OCI-LY1 (cell line): ENCODE measurements around the gene KIAA1549.
"Not testable (repeated sequence)": the region's sequence is repeated elsewhere in the genome, so short reads cannot be mapped to it uniquely, and the experiment has no call there.

Source experiments
- H2AFZ ChIP-seq: fragments of 200-600 bp; sonication (generic), shearing (Covaris generic); 2 replicates; pipeline ENCODE4 v1.6.0; 2014; ENCODE audit warnings: antibody characterized with exemption, mild to moderate bottlenecking, low read length
- H3F3A ChIP-seq: fragments of 200-600 bp; sonication (generic), shearing (Covaris generic); 2 replicates; pipeline ENCODE4 v1.6.0; 2014; ENCODE audit warnings: mild to moderate bottlenecking, antibody characterized with exemption, low read length, moderate library complexity; ENCODE audit not compliant: insufficient read depth
- H3K27ac ChIP-seq: fragments of 200-600 bp; sonication (generic); 2 replicates; pipeline ENCODE4 v1.5.1; 2014; ENCODE audit warnings: low read length, mixed run types, mild to moderate bottlenecking, low read depth; ENCODE audit not compliant: poor library complexity, severe bottlenecking
- H3K27me3 ChIP-seq: fragments of 200-600 bp; sonication (generic); 2 replicates; pipeline ENCODE4 v1.6.0; 2014; ENCODE audit warnings: antibody characterized with exemption, mild to moderate bottlenecking, low read length, moderate library complexity; ENCODE audit not compliant: insufficient read depth
- H3K36me3 ChIP-seq: fragments of 200-600 bp; sonication (generic); 2 replicates; pipeline ENCODE4 v1.6.1; 2014; ENCODE audit warnings: mild to moderate bottlenecking, antibody characterized with exemption, low read length, moderate library complexity, mixed read lengths; ENCODE audit not compliant: insufficient read depth
- H3K4me1 ChIP-seq: fragments of 200-600 bp; sonication (generic); 2 replicates; pipeline ENCODE4 v1.5.1; 2014; ENCODE audit warnings: mild to moderate bottlenecking, low read length, moderate library complexity; ENCODE audit not compliant: insufficient read depth, severe bottlenecking
- H3K4me2 ChIP-seq: fragments of 200-600 bp; sonication (generic), shearing (Covaris generic); 2 replicates; pipeline ENCODE4 v1.6.1; 2014; ENCODE audit warnings: low read length
- H3K4me3 ChIP-seq: fragments of 200-600 bp; sonication (generic); 2 replicates; pipeline ENCODE4 v1.5.1; 2014; ENCODE audit warnings: low read length, low read depth, mild to moderate bottlenecking, mixed read lengths; ENCODE audit not compliant: poor library complexity, severe bottlenecking
- H3K79me2 ChIP-seq: fragments of 200-600 bp; shearing (Covaris generic); 2 replicates; pipeline ENCODE4 v1.6.1; 2016; ENCODE audit warnings: mixed run types, low read length, mixed read lengths; ENCODE audit not compliant: insufficient read depth
- H3K9ac ChIP-seq: fragments of 200-600 bp; sonication (generic), shearing (Covaris generic); 2 replicates; pipeline ENCODE4 v1.6.1; 2014; ENCODE audit warnings: mild to moderate bottlenecking, low read length, mixed read lengths
- H3K9me2 ChIP-seq: fragments of 200-600 bp; sonication (generic), shearing (Covaris generic); 2 replicates; pipeline ENCODE4 v1.6.1; 2014; ENCODE audit warnings: low read depth, mild to moderate bottlenecking, low read length, mixed read lengths
- H3K9me3 ChIP-seq: fragments of 200-600 bp; shearing (Covaris generic); 2 replicates; pipeline ENCODE4 v1.6.1; 2014; ENCODE audit warnings: low read length, mixed read lengths
- H4K20me1 ChIP-seq: fragments of 200-600 bp; sonication (generic), shearing (Covaris generic); 2 replicates; pipeline ENCODE4 v1.6.0; 2016; ENCODE audit warnings: mild to moderate bottlenecking, low read length; ENCODE audit not compliant: insufficient read depth
- CTCF ChIP-seq: fragments of 200-600 bp; sonication (generic), shearing (Covaris generic); IDR thresholded peaks from 2 replicates; pipeline ENCODE4 v1.5.1; 2017; ENCODE audit warnings: mild to moderate bottlenecking, antibody characterized with exemption, low read length, moderate library complexity, mixed read lengths
- EZH2 ChIP-seq: fragments of 200-600 bp; sonication (generic), shearing (Covaris generic); IDR thresholded peaks from 2 replicates; pipeline ENCODE4 v1.8.0; 2017; ENCODE audit warnings: borderline replicate concordance, mixed run types, mild to moderate bottlenecking, antibody characterized with exemption, low read length, moderate library complexity, mixed read lengths

Gene KIAA1549

DNA sequence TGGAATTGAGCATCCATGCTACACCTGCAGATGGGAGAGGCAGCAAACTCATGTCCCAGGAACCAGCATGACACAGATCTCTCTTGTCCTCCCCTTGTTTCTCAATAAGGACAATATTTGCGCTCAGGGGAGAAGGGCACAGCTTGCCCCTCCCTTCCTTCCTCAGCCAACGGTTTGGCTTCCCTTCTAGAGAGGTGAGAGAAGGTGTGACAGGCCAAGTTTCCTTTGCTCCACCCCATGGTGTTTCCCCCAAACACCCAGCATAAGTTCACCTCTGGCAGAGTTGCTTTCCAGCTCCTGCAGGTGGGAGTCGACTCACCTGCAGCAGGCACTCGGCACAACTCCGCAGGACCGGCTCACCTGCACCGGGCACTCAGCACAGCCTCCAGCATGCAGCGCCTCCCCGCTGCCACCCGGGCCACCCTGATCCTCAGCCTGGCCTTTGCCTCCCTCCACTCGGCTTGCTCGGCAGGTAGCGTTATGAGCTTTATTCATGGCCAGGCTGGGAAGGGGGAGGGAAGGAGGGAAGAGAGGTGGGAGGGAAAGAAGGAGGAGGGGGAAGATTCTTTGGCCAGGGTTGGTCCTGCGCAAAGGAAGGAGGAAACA lies 183.4 kb downstream of the KIAA1549 start, which contains the start of the genes ATP6V0A4 and TMEM213:
TSS of gene ATP6V0A4 (minus strand) at position 482 of the 606 bp plus-strand sequence. CDS start 26,949 bp downstream, outside the sequence.
TSS of gene TMEM213 (plus strand) at position 280 of the 606 bp plus-strand sequence. CDS start at position 391, 111 bp downstream.
- H3K36me3 ChIP-seq = no peaks in the 10 kb centered on the region
- no peak within 1 kb of the TSS for H3K27ac ChIP-seq
- no peak within 1 kb of the TSS for H3K4me3 ChIP-seq
- H3K9ac ChIP-seq = no peak within 1 kb of the TSS
- TF ChIP-seq EZH2 = no peak
- TF ChIP-seq CTCF = no peak
- no peaks in the 10 kb centered on the region for H3K4me1 ChIP-seq
- 0 out of 2 replicates have a peak, but pooled peaks cover 3% of the 10 kb centered on the region for H3K27me3 ChIP-seq
- no peaks in the 10 kb centered on the region for H3K9me3 ChIP-seq
- H3K79me2 ChIP-seq = no peaks in the 10 kb centered on the region
- no peaks in the 10 kb centered on the region for H3K9me2 ChIP-seq
- H2AFZ ChIP-seq = no peak within 1 kb of the TSS
- no peaks in the 10 kb centered on the region for H4K20me1 ChIP-seq
- H3F3A ChIP-seq = no peaks in the 10 kb centered on the region
- H3K4me2 ChIP-seq = no peak within 1 kb of the TSS

DNA sequence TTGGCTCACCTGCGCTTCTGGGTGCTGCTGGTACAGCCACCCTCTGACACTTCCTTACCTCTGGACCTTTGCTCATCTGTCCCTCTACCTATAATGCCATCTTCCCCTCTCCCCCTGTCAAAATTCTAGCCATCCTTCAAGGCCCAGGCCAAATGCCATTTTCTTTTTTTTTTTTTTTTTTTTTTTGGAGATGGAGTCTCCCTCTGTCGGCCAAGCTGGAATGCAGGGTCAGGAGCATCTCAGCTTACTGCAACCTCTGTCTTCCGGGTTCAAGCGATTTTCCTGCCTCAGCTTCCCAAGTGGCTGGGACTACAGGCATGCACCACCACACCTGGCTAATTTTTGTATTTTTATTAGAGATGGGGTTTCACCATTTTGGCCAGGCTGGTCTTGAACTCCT lies 184.1 kb downstream of the KIAA1549 start:
- H2AFZ ChIP-seq, H3K9ac ChIP-seq, H3K27ac ChIP-seq, H4K20me1 ChIP-seq, H3K27me3 ChIP-seq, H3K36me3 ChIP-seq, H3K79me2 ChIP-seq, H3K4me3 ChIP-seq, H3K9me3 ChIP-seq, H3K9me2 ChIP-seq, H3K4me1 ChIP-seq, H3F3A ChIP-seq, H3K4me2 ChIP-seq: not testable (repeated sequence)

- H3K4me2 ChIP-seq = no peak overlapping the region
- H3K9me2 ChIP-seq = no peaks in the 10 kb centered on the region
- TF ChIP-seq CTCF (no peak), EZH2 (no peak)
Observed at GRCh38 chr7:138796038-138796615, 185.1 kb downstream of the KIAA1549 start.

More at GRCh38 chr7:138796038-138796615, 185.1 kb downstream of the KIAA1549 start:
- H3F3A ChIP-seq = no peaks in the 10 kb centered on the region
- H3K36me3 ChIP-seq = no peaks in the 10 kb centered on the region
- H3K27me3 ChIP-seq = 0 out of 2 replicates have a peak, but pooled peaks cover 3% of the 10 kb centered on the region
- H3K4me1 ChIP-seq = no peaks in the 10 kb centered on the region
- H2AFZ ChIP-seq = no peak overlapping the region
- no peak overlapping the region for H3K4me3 ChIP-seq
- H3K9ac ChIP-seq = no peak overlapping the region
- no peaks in the 10 kb centered on the region for H3K79me2 ChIP-seq
- no peak overlapping the region for H3K27ac ChIP-seq
- H4K20me1 ChIP-seq = no peaks in the 10 kb centered on the region
- H3K9me3 ChIP-seq = no peaks in the 10 kb centered on the region
